ENCODE data around the gene RTKN2.
A peak's percentile ranks its signal among the peaks of the same experiment; 100 is the strongest.

RTKN2 gene

GRCh38 chr10:62264702-62265436 lies 3.8 kb downstream of the RTKN2 start:
- no peak overlapping the region for H2AFZ ChIP-seq (ENCODE audit: low read length)
- no peak for TF ChIP-seq EZH2phosphoT487 (IDR thresholded peaks at IDR 0.05; ENCODE audit: borderline replicate concordance)
- peak; percentile 81 for TF ChIP-seq CTCF (conservative IDR thresholded peaks at IDR 0.05; ENCODE audit: low read length)
- H3K9me3 ChIP-seq (ENCODE audit: insufficient read depth, low read depth, low read length) = no peaks in the 10 kb centered on the region
- peaks cover 78% of the 10 kb centered on the region for H3K4me1 ChIP-seq (ENCODE audit: insufficient read depth, low read length, poor library complexity, severe bottlenecking)
- peak overlapping the region; percentile 93 for H3K4me3 ChIP-seq (ENCODE audit: low read length, poor library complexity, severe bottlenecking)
- H3K4me2 ChIP-seq (ENCODE audit: low read depth, low read length, poor library complexity, severe bottlenecking) = peak overlapping the region; percentile 76
- H3K36me3 ChIP-seq (ENCODE audit: insufficient read depth, low read length) = peaks cover 7% of the 10 kb centered on the region; the same call in 1 of the 2 replicates
- no peaks in the 10 kb centered on the region for H3K27me3 ChIP-seq (ENCODE audit: insufficient read depth, low read length, poor library complexity, severe bottlenecking)
- peaks cover 4% of the 10 kb centered on the region; the same call in 1 of the 2 replicates for H3F3A ChIP-seq (ENCODE audit: low read depth)
- no peaks in the 10 kb centered on the region for H3K9me2 ChIP-seq (replicated peaks; ENCODE audit: low read depth, low read length)
- H4K20me1 ChIP-seq (ENCODE audit: insufficient read depth, low read length, poor library complexity, severe bottlenecking) = peaks cover 28% of the 10 kb centered on the region
- H3K9ac ChIP-seq (ENCODE audit: low read depth, low read length, poor library complexity, severe bottlenecking) = peak overlapping the region; percentile 98
- H3K79me2 ChIP-seq (ENCODE audit: insufficient read depth, low read length) = peaks cover 86% of the 10 kb centered on the region

GRCh38 chr10:62264126-62264525 lies 4.5 kb downstream of the RTKN2 start:
- no peaks in the 10 kb centered on the region for H3K9me3 ChIP-seq (ENCODE audit: insufficient read depth, low read depth, low read length)
- peak overlapping the region; percentile 48 for H3K9ac ChIP-seq (ENCODE audit: low read depth, low read length, poor library complexity, severe bottlenecking)
- H2AFZ ChIP-seq (ENCODE audit: low read length) = no peak overlapping the region
- H3K9me2 ChIP-seq (replicated peaks; ENCODE audit: low read depth, low read length) = no peaks in the 10 kb centered on the region
- peaks cover 28% of the 10 kb centered on the region for H4K20me1 ChIP-seq (ENCODE audit: insufficient read depth, low read length, poor library complexity, severe bottlenecking)
- peaks cover 12% of the 10 kb centered on the region; the same call in 1 of the 2 replicates for H3K36me3 ChIP-seq (ENCODE audit: insufficient read depth, low read length)
- H3K27me3 ChIP-seq (ENCODE audit: insufficient read depth, low read length, poor library complexity, severe bottlenecking) = no peaks in the 10 kb centered on the region
- H3F3A ChIP-seq (ENCODE audit: low read depth) = no peaks in the 10 kb centered on the region
- H3K4me1 ChIP-seq (ENCODE audit: insufficient read depth, low read length, poor library complexity, severe bottlenecking) = peaks cover 81% of the 10 kb centered on the region
- H3K4me2 ChIP-seq (ENCODE audit: low read depth, low read length, poor library complexity, severe bottlenecking) = peak overlapping the region; percentile 76
- H3K4me3 ChIP-seq (ENCODE audit: low read length, poor library complexity, severe bottlenecking) = peak overlapping the region; percentile 93
- TF ChIP-seq EZH2phosphoT487 (IDR thresholded peaks at IDR 0.05; ENCODE audit: borderline replicate concordance) = no peak
- no peak for TF ChIP-seq CTCF (conservative IDR thresholded peaks at IDR 0.05; ENCODE audit: low read length)
- peaks cover 94% of the 10 kb centered on the region for H3K79me2 ChIP-seq (ENCODE audit: insufficient read depth, low read length)

GRCh38 chr10:62261666-62262065 lies 7.0 kb downstream of the RTKN2 start:
- H3F3A ChIP-seq (ENCODE audit: low read depth) = no peaks in the 10 kb centered on the region
- peaks cover 100% of the 10 kb centered on the region for H3K79me2 ChIP-seq (ENCODE audit: insufficient read depth, low read length)
- H3K4me1 ChIP-seq (ENCODE audit: insufficient read depth, low read length, poor library complexity, severe bottlenecking) = peaks cover 85% of the 10 kb centered on the region
- no peak overlapping the region for H2AFZ ChIP-seq (ENCODE audit: low read length)
- TF ChIP-seq EZH2phosphoT487 (IDR thresholded peaks at IDR 0.05; ENCODE audit: borderline replicate concordance) = no peak
- no peak for TF ChIP-seq CTCF (conservative IDR thresholded peaks at IDR 0.05; ENCODE audit: low read length)
- no peaks in the 10 kb centered on the region for H3K27me3 ChIP-seq (ENCODE audit: insufficient read depth, low read length, poor library complexity, severe bottlenecking)
- H3K4me2 ChIP-seq (ENCODE audit: low read depth, low read length, poor library complexity, severe bottlenecking) = peak overlapping the region; percentile 76
- H3K9ac ChIP-seq (ENCODE audit: low read depth, low read length, poor library complexity, severe bottlenecking) = peak overlapping the region; percentile 48
- H3K9me2 ChIP-seq (replicated peaks; ENCODE audit: low read depth, low read length) = no peaks in the 10 kb centered on the region
- peaks cover 19% of the 10 kb centered on the region; the same call in 1 of the 2 replicates for H3K36me3 ChIP-seq (ENCODE audit: insufficient read depth, low read length)
- peaks cover 20% of the 10 kb centered on the region for H4K20me1 ChIP-seq (ENCODE audit: insufficient read depth, low read length, poor library complexity, severe bottlenecking)
- H3K9me3 ChIP-seq (ENCODE audit: insufficient read depth, low read depth, low read length) = no peaks in the 10 kb centered on the region
- peak overlapping the region; percentile 93 for H3K4me3 ChIP-seq (ENCODE audit: low read length, poor library complexity, severe bottlenecking)

Measured in Loucy (cell line).